GM12878 (cell line): ENCODE results near the gene NELL1. TPM values are rescaled to one million over a fixed set of nuclear protein-coding genes. Genes with fewer than 3 reads are reported as not detected.

Source experiments
- BHLHE40 ChIP-seq, 2 experiments: fragments of 450-650 bp in 1 of 2; IDR thresholded peaks; 2 replicates each; pipeline ENCODE4 v1.6.1; 2011 to 2017; ENCODE audit warnings: low read depth in 2 of 2, borderline replicate concordance in 1 of 2, improper control_type of control experiment in 1 of 2, low read length in 1 of 2, mild to moderate bottlenecking in 1 of 2
- EGR1 ChIP-seq, 2 experiments: IDR thresholded peaks; 1 replicate in 1 of 2; 2 replicates in 1 of 2; pipeline ENCODE4 v1.6.1; 2011 to 2012; ENCODE audit warnings: low read depth in 2 of 2, low read length in 2 of 2, borderline replicate concordance in 1 of 2, mild to moderate bottlenecking in 1 of 2, moderate library complexity in 1 of 2
- GABPA ChIP-seq: IDR thresholded peaks from 2 replicates; pipeline ENCODE4 v1.6.1; 2014; ENCODE audit warnings: antibody characterized with exemption, low read depth, mild to moderate bottlenecking, inconsistent platforms
- HDGF ChIP-seq: fragments of 450-650 bp; IDR thresholded peaks from 2 replicates; pipeline ENCODE4 v1.6.1; 2016; ENCODE audit warnings: antibody characterized with exemption
- RFX5 ChIP-seq: IDR thresholded peaks from 2 replicates; pipeline ENCODE4 v1.6.1; 2011; ENCODE audit warnings: low read depth, low read length, improper control_type of control experiment
- SMAD5 ChIP-seq: IDR thresholded peaks from 2 replicates; pipeline ENCODE4 v1.6.1; 2016; ENCODE audit warnings: antibody characterized with exemption, low read depth
- SMC3 ChIP-seq: IDR thresholded peaks from 2 replicates; pipeline ENCODE4 v1.6.1; 2011; ENCODE audit warnings: low read length, improper control_type of control experiment, borderline replicate concordance
- YBX1 ChIP-seq: fragments of 450-650 bp; IDR thresholded peaks from 2 replicates; pipeline ENCODE4 v1.6.1; 2016; ENCODE audit warnings: antibody characterized with exemption
- polyA plus RNA-seq, 11 experiments: library from polyadenylated mRNA; depleted of rRNA in 4 of 11; unstranded in 6 of 11; stranded (reverse) in 5 of 11; fragments of >200 nt; fragmentation: Nextera tagmentation in 4 of 11; fragmentation: Illumina TruSeq in 1 of 11; extraction: Ambion mirVana in 4 of 11; extraction: Trizol in 1 of 11; gene quantifications; 1 replicate in 1 of 11; 2 replicates in 10 of 11; pipeline versions ENCODE4 v1.2.1 to v1.2.3, GENCODE V29; 2011 to 2016; ENCODE audit warnings: inconsistent platforms in 2 of 11, missing spikeins in 2 of 11, low read depth in 1 of 11
- total RNA-seq, 4 experiments: library from RNA; depleted of rRNA in 3 of 4; stranded (reverse); fragments of >200 nt in 3 of 4; fragmentation: Illumina TruSeq in 1 of 4; extraction: Trizol in 1 of 4; gene quantifications; 2 replicates each; pipeline versions ENCODE4 v1.2.1 to v1.2.3, GENCODE V29; 2013 to 2021
- TF ChIP-seq, protein P1 (sequence below): fragments of 150-350 bp; IDR thresholded peaks from 2 replicates; pipeline ENCODE4 v1.6.1; 2016; ENCODE audit warnings: low read depth, low read length
- TF ChIP-seq, protein P2 (sequence below): fragments of 450-650 bp; formaldehyde crosslinking; IDR thresholded peaks from 2 replicates; pipeline ENCODE4 v1.5.0; 2022; ENCODE audit warnings: mild to moderate bottlenecking, missing genetic modification characterization

The NELL1 gene
- total and polyA plus RNA-seq, 10 of the 15 experiments (the other 5 are each of a cell fraction or from before 2014, with no cell fraction given) = 0.02 to 0.12 TPM; not detected in 8

DNA sequence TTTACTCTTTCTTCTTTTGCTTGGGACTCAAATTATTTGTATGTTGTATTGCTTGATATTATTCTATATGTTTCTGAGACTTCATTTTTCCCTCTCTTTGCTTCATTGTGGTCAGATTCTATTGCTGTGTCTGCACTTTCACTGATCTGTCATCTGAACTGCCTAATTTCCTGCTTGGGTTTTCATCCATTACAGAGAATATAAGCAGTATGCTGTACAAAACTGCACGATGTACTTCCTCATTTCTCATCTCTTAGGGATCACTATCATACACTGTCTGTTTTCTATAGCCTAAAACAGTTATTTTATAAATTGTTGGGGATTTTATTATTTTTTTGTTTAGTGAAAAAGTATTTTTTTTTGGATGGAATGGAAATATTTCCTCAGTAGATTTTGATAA lies 786.8 kb downstream of the NELL1 start (continued):
- TF ChIP-seq, protein P1, sequence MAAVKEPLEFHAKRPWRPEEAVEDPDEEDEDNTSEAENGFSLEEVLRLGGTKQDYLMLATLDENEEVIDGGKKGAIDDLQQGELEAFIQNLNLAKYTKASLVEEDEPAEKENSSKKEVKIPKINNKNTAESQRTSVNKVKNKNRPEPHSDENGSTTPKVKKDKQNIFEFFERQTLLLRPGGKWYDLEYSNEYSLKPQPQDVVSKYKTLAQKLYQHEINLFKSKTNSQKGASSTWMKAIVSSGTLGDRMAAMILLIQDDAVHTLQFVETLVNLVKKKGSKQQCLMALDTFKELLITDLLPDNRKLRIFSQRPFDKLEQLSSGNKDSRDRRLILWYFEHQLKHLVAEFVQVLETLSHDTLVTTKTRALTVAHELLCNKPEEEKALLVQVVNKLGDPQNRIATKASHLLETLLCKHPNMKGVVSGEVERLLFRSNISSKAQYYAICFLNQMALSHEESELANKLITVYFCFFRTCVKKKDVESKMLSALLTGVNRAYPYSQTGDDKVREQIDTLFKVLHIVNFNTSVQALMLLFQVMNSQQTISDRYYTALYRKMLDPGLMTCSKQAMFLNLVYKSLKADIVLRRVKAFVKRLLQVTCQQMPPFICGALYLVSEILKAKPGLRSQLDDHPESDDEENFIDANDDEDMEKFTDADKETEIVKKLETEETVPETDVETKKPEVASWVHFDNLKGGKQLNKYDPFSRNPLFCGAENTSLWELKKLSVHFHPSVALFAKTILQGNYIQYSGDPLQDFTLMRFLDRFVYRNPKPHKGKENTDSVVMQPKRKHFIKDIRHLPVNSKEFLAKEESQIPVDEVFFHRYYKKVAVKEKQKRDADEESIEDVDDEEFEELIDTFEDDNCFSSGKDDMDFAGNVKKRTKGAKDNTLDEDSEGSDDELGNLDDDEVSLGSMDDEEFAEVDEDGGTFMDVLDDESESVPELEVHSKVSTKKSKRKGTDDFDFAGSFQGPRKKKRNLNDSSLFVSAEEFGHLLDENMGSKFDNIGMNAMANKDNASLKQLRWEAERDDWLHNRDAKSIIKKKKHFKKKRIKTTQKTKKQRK = no peak
- TF ChIP-seq RFX5 (no peak), YBX1 (no peak), GABPA (no peak), HDGF (no peak), SMC3 (no peak), EGR1 (IDR thresholded peaks at IDR 0.05; ENCODE audit: borderline replicate concordance in 1 of 2, low read depth in 2 of 2, low read length in 2 of 2) (no peak), BHLHE40 (IDR thresholded peaks at IDR 0.05; ENCODE audit: borderline replicate concordance in 1 of 2, low read depth in 2 of 2, low read length in 1 of 2) (no peak), SMAD5 (no peak)
- TF ChIP-seq, protein P2, sequence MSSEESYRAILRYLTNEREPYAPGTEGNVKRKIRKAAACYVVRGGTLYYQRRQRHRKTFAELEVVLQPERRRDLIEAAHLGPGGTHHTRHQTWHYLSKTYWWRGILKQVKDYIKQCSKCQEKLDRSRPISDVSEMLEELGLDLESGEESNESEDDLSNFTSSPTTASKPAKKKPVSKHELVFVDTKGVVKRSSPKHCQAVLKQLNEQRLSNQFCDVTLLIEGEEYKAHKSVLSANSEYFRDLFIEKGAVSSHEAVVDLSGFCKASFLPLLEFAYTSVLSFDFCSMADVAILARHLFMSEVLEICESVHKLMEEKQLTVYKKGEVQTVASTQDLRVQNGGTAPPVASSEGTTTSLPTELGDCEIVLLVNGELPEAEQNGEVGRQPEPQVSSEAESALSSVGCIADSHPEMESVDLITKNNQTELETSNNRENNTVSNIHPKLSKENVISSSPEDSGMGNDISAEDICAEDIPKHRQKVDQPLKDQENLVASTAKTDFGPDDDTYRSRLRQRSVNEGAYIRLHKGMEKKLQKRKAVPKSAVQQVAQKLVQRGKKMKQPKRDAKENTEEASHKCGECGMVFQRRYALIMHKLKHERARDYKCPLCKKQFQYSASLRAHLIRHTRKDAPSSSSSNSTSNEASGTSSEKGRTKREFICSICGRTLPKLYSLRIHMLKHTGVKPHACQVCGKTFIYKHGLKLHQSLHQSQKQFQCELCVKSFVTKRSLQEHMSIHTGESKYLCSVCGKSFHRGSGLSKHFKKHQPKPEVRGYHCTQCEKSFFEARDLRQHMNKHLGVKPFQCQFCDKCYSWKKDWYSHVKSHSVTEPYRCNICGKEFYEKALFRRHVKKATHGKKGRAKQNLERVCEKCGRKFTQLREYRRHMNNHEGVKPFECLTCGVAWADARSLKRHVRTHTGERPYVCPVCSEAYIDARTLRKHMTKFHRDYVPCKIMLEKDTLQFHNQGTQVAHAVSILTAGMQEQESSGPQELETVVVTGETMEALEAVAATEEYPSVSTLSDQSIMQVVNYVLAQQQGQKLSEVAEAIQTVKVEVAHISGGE (CRISPR knock-in tag) = no peak
